GM20000 (cell line): Measurements from ENCODE around the gene CD6.
"Not testable (repeated sequence)": the region's sequence is repeated elsewhere in the genome, so short reads cannot be mapped to it uniquely, and the experiment has no call there.

Experiments
- DNase-seq: peaks from one replicate; pipeline ENCODE4 v3.0.0; 2012; ENCODE audit warnings: low spot score
- CTCF ChIP-seq: IDR thresholded peaks from 2 replicates; pipeline ENCODE4 v1.5.1; 2012; ENCODE audit warnings: mild to moderate bottlenecking, control low read depth; ENCODE audit errors: extremely low read depth, missing control alignments

CD6 gene

DNA sequence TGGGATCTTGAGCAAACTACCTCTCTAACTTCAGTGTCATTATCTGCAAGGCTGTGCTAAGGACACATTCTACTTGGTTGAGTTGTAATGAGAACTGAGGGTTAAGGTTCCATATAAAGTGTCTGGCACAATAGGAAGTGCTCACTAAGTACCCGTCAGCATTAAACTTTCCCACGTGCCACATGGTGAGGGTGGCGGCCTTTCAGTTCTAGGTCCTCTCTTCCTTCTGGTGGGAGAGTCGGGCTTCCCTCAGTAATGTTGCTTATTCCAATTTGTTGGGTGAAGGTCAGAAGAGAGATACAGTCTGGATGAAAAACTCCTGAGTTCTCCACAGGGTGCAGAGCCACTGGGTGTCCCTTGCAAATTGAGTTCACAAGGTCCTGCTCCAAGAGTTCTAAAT, 4.6 kb upstream of the CD6 start:
- no peak for TF ChIP-seq CTCF

DNA sequence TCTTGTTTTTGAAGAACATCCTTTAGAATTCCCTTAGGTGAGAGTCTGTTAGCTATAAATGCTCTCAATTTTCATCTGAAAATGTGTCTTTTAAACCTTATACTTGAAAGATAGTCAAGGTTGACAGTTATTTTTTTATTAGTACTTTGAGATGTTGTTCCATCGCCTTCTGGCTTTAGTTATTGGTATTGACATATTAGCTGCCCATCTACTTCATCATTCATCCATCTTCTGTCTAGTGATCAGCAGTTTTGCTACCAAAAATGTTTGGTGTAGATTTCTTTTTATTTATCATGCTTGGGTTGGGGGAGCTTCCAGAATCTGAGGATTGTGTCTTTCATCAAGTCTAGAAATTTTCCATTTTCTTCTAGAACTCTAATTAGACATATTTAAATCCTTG, 3.3 kb upstream of the CD6 start:
- no peak for TF ChIP-seq CTCF
- DNase-seq = no peak

More for the DNA sequence above, 4.6 kb upstream of the CD6 start:
- no peak for DNase-seq

- DNase-seq = peak; percentile 80
- TF ChIP-seq CTCF = peak; percentile 77
Measured at GRCh38 chr11:60970369-60970774, 1.1 kb upstream of the CD6 start.

DNA sequence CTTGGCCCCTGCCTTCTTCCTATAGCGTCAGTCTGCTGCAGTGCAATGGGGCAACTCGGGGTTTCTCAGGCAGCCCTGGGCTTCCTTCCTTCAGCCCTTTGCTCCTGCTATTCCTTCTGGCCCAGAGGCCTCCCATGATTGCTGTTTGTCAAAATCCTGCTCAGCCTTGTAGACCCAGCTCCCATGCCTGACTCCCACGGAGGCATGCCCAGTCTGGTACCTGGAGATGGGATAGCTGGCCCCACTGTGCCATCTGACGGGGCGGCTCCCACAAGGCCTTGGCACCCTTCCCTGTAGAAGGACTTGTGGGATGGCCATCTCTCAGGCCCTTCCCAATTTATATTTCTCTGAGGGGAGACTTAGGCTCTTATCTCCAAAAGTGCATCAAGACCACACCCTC, 590 bp upstream of the CD6 start:
- TF ChIP-seq CTCF = no peak
- DNase-seq = no peak

GRCh38 chr11:60972182-60973030, 926 bp downstream of the CD6 start:
- DNase-seq = no peak
- TF ChIP-seq CTCF = no peak

- DNase-seq = no peak
- no peak for TF ChIP-seq CTCF
Measured at GRCh38 chr11:60973699-60974098, 2.2 kb downstream of the CD6 start.

- not testable (repeated sequence) for DNase-seq
Measured at GRCh38 chr11:60974316-60974715, 2.8 kb downstream of the CD6 start.

GRCh38 chr11:60974726-60975125, 3.2 kb downstream of the CD6 start:
- DNase-seq = no peak
- no peak for TF ChIP-seq CTCF
